GM23338 (cell line): ENCODE data around the gene SLC6A5. TPM values are rescaled to one million over a fixed set of nuclear protein-coding genes. Genes with fewer than 3 reads are reported as not detected.

Experiments used
- ATAC-seq: fragments of 200-7000 bp; cut with Tn5 transposase; 3 replicates; pipeline ENCODE4 v1.9.1; 2020
- DNase-seq: peaks from one replicate; pipeline ENCODE4 v3.0.0-alpha.2; 2015; ENCODE audit warnings: low spot score
- H2AFZ ChIP-seq: fragments of 200-600 bp; sonication (generic); 2 replicates; pipeline ENCODE4 v1.8.0; 2016; ENCODE audit warnings: antibody characterized with exemption, mild to moderate bottlenecking, moderate library complexity
- H3F3A ChIP-seq: fragments of 200-600 bp; sonication (generic); replicated peaks from 2 replicates; pipeline ENCODE4 v1.8.0; 2017; ENCODE audit warnings: antibody characterized with exemption, mixed run types, low read depth
- H3K27ac ChIP-seq: fragments of 200-600 bp; sonication (generic); 2 replicates; pipeline ENCODE4 v1.6.1; 2016; ENCODE audit warnings: low read depth
- H3K27me3 ChIP-seq: fragments of 200-600 bp; sonication (generic); 2 replicates; pipeline ENCODE4 v1.8.0; 2016; ENCODE audit warnings: mild to moderate bottlenecking, mixed run types, moderate library complexity; ENCODE audit not compliant: insufficient read depth
- H3K36me3 ChIP-seq: fragments of 200-600 bp; sonication (generic); 2 replicates; pipeline ENCODE4 v1.8.0; 2016; ENCODE audit warnings: mild to moderate bottlenecking; ENCODE audit not compliant: insufficient read depth
- H3K4me1 ChIP-seq: fragments of 200-600 bp; sonication (generic); 2 replicates; pipeline ENCODE4 v1.8.0; 2016; ENCODE audit warnings: mild to moderate bottlenecking, moderate library complexity; ENCODE audit not compliant: insufficient read depth
- H3K4me2 ChIP-seq: fragments of 200-600 bp; sonication (generic); 2 replicates; pipeline ENCODE4 v1.7.1; 2017; ENCODE audit warnings: mixed run types
- H3K4me3 ChIP-seq: fragments of 200-600 bp; sonication (generic); 2 replicates; pipeline ENCODE4 v1.6.1; 2016; ENCODE audit warnings: mixed run types
- H3K79me2 ChIP-seq: fragments of 200-600 bp; sonication (generic); replicated peaks from 2 replicates; pipeline ENCODE4 v1.8.0; 2017; ENCODE audit warnings: mild to moderate bottlenecking; ENCODE audit not compliant: insufficient read depth
- H3K9me2 ChIP-seq: fragments of 200-600 bp; sonication (generic); 2 replicates; pipeline ENCODE4 v1.8.0; 2017; ENCODE audit not compliant: insufficient read depth
- H4K20me1 ChIP-seq: fragments of 200-600 bp; sonication (generic); replicated peaks from 2 replicates; pipeline ENCODE4 v1.8.0; 2017; ENCODE audit warnings: mild to moderate bottlenecking; ENCODE audit not compliant: insufficient read depth
- H3K27ac Mint-ChIP-seq: 2 replicates; pipeline ENCODE4 v1.8.0; 2020; ENCODE audit warnings: inconsistent platforms, mild to moderate bottlenecking, moderate library complexity, mixed read lengths
- H3K27me3 Mint-ChIP-seq: 3 replicates; pipeline ENCODE4 v1.8.0; 2022; ENCODE audit warnings: low read depth, mild to moderate bottlenecking, moderate library complexity, mixed read lengths, inconsistent platforms; ENCODE audit not compliant: insufficient read depth, poor library complexity
- H3K36me3 Mint-ChIP-seq: 3 replicates; pipeline ENCODE4 v1.8.0; 2021; ENCODE audit warnings: low read depth, mild to moderate bottlenecking, inconsistent platforms, moderate library complexity, mixed read lengths
- H3K4me1 Mint-ChIP-seq: 3 replicates; pipeline ENCODE4 v1.8.0; 2020; ENCODE audit warnings: mild to moderate bottlenecking, inconsistent platforms, mixed read lengths
- H3K4me3 Mint-ChIP-seq: 3 replicates; pipeline ENCODE4 v1.8.0; 2021; ENCODE audit warnings: moderate library complexity, mild to moderate bottlenecking, inconsistent platforms, mixed read lengths
- H3K9me3 Mint-ChIP-seq: 3 replicates; pipeline ENCODE4 v1.8.0; 2020; ENCODE audit warnings: moderate library complexity, mild to moderate bottlenecking, inconsistent platforms, mixed read lengths
- CTCF ChIP-seq, 2 experiments: fragments of 200-600 bp in 1 of 2; sonication (generic) in 1 of 2; conservative IDR thresholded peaks; 2 replicates each; pipeline versions ENCODE4 v1.5.1 to v1.6.1; 2016 to 2017; ENCODE audit warnings: antibody characterized with exemption in 2 of 2, low read depth in 2 of 2, mild to moderate bottlenecking in 2 of 2, moderate library complexity in 1 of 2
- EZH2phosphoT487 ChIP-seq: fragments of 200-600 bp; sonication (generic); IDR thresholded peaks from one replicate; pipeline ENCODE4 v1.8.1; 2018; ENCODE audit warnings: antibody characterized with exemption; ENCODE audit not compliant: unreplicated experiment
- ZNF462 ChIP-seq: fragments of 250-450 bp; sonication (Bioruptor Pico); IDR thresholded peaks from 2 replicates; pipeline ENCODE4 v1.5.0; 2020; ENCODE audit warnings: mild to moderate bottlenecking, moderate library complexity
- polyA plus RNA-seq: library from polyadenylated mRNA; unstranded; fragments of >200 nt; fragmentation: Nextera tagmentation; extraction: Ambion mirVana; gene quantifications from 2 replicates; pipeline ENCODE4 v1.2.1, GENCODE V29; 2016
- total RNA-seq: library from RNA; depleted of rRNA; stranded (reverse); fragments of >200 nt; shearing (Covaris generic); gene quantifications from 2 replicates; pipeline ENCODE4 v1.2.3, GENCODE V29; 2014

The SLC6A5 gene
- total and polyA plus RNA-seq, 2 experiments from 2014 or later = not detected

- TF ChIP-seq ZNF462 = no peak
Measured at GRCh38 chr11:20670932-20671403, 71.6 kb downstream of the SLC6A5 start (continued).

GRCh38 chr11:20671856-20672546 lies 72.6 kb downstream of the SLC6A5 start:
- Histone ChIP-seq H3K27ac (no peak overlapping the region), H2AFZ (no peak overlapping the region), H3K4me3 (peak overlapping the region; percentile 77), H3K4me2 (peak overlapping the region; percentile 96), H3K4me1 (peaks cover 32% of the 10 kb centered on the region), H3K79me2 (no peaks in the 10 kb centered on the region), H3F3A (peaks cover 9% of the 10 kb centered on the region; the same call in 1 of the 2 replicates), H3K27me3 (peaks cover 56% of the 10 kb centered on the region), H3K36me3 (no peaks in the 10 kb centered on the region), H4K20me1 (peaks cover 9% of the 10 kb centered on the region), H3K9me2 (0 out of 2 replicates have a peak, but pooled peaks cover 4% of the 10 kb centered on the region)
- peak; percentile 34 for DNase-seq
- Mint-ChIP-seq H3K36me3 (no peaks in the 10 kb centered on the region), H3K4me1 (peaks cover 27% of the 10 kb centered on the region), H3K4me3 (peak overlapping the region; percentile 65), H3K27ac (no peak overlapping the region), H3K27me3 (peaks cover 47% of the 10 kb centered on the region), H3K9me3 (no peaks in the 10 kb centered on the region; the same call in 1 of the 3 replicates)
- peak; percentile 24 to 32; a peak in 3 of 4 replicates for TF ChIP-seq CTCF (conservative IDR thresholded peaks at IDR 0.05; ENCODE audit: low read depth in 2 of 2)
- TF ChIP-seq EZH2phosphoT487 = no peak
- peak; percentile 15 for ATAC-seq
